SK-N-SH (cell line): ENCODE data around the gene MB21D2. TPM values are rescaled to one million over a fixed set of nuclear protein-coding genes. Genes with fewer than 3 reads are reported as not detected.
A peak's percentile ranks its signal among the peaks of the same experiment; 100 is the strongest.

Experiments
- CTCF ChIA-PET: fragments of 300-600, 350-600 bp; formaldehyde crosslinking; extraction: SDS; loops from one replicate; lab custom pipeline; 2021; lab: Yijun Ruan, JAX
- POLR2A ChIA-PET: fragments of 350-600 bp; sonication (Branson Sonifier 250); formaldehyde crosslinking; extraction: SDS; loops from one replicate; lab custom pipeline; 2020; ENCODE audit warnings: antibody characterized with exemption, inconsistent platforms; lab: Yijun Ruan, JAX
- DNase-seq: peaks from one replicate; pipeline ENCODE4 v3.0.0; 2012
- H2AFZ ChIP-seq: fragments of 200-600 bp; sonication (generic); 2 replicates; pipeline ENCODE4 v1.8.1; 2016; ENCODE audit warnings: antibody characterized with exemption, mild to moderate bottlenecking, low read depth
- H3F3A ChIP-seq: fragments of 200-600 bp; sonication (generic); replicated peaks from 2 replicates; pipeline ENCODE3; 2016; ENCODE audit warnings: antibody characterized with exemption, mild to moderate bottlenecking; ENCODE audit not compliant: insufficient read depth
- H3K27ac ChIP-seq, 2 experiments: fragments of 200-500 bp in 1 of 2; fragments of 200-600 bp in 1 of 2; sonication (Bioruptor generic) in 1 of 2; sonication (generic), shearing (Covaris generic) in 1 of 2; 2 replicates each; pipeline versions ENCODE4 v1.5.1 to v1.6.1; 2014 to 2016; ENCODE audit warnings: low read depth in 2 of 2, inconsistent platforms in 1 of 2, low read length in 1 of 2, mild to moderate bottlenecking in 1 of 2, mixed read lengths in 1 of 2
- H3K27me3 ChIP-seq: fragments of 200-600 bp; sonication (generic), shearing (Covaris generic); 2 replicates; pipeline ENCODE4 v1.6.1; 2016; ENCODE audit warnings: mixed run types; ENCODE audit not compliant: insufficient read depth
- H3K36me3 ChIP-seq, 2 experiments: fragments of 200-500 bp in 1 of 2; fragments of 200-600 bp in 1 of 2; sonication (Bioruptor generic) in 1 of 2; sonication (generic) in 1 of 2; replicated peaks in 1 of 2; 2 replicates each; pipeline versions ENCODE3 to v1.5.1; 2014 to 2016; ENCODE audit warnings: low read length in 1 of 2, mild to moderate bottlenecking in 1 of 2; ENCODE audit not compliant: insufficient read depth in 2 of 2, control insufficient read depth in 1 of 2
- H3K4me1 ChIP-seq, 2 experiments: fragments of 200-500 bp in 1 of 2; fragments of 200-600 bp in 1 of 2; sonication (Bioruptor generic) in 1 of 2; sonication (generic), shearing (Covaris generic) in 1 of 2; 2 replicates each; pipeline versions ENCODE4 v1.5.1 to v1.6.1; 2014 to 2016; ENCODE audit warnings: low read depth in 1 of 2, low read length in 1 of 2, mixed run types in 1 of 2; ENCODE audit not compliant: insufficient read depth in 2 of 2, control insufficient read depth in 1 of 2
- H3K4me2 ChIP-seq: fragments of 200-600 bp; sonication (generic), shearing (Covaris generic); 2 replicates; pipeline ENCODE4 v1.6.1; 2017; ENCODE audit warnings: mixed run types
- H3K4me3 ChIP-seq, 2 experiments: fragments of 200-500 bp in 1 of 2; fragments of 200-600 bp in 1 of 2; sonication (Bioruptor generic) in 1 of 2; sonication (generic), shearing (Covaris generic) in 1 of 2; 2 replicates each; pipeline versions ENCODE4 v1.5.1 to v1.8.1; 2014 to 2016; ENCODE audit warnings: low read depth in 2 of 2, inconsistent platforms in 1 of 2, low read length in 1 of 2, mild to moderate bottlenecking in 1 of 2, mixed read lengths in 1 of 2, moderate library complexity in 1 of 2
- H3K79me2 ChIP-seq: fragments of 200-600 bp; sonication (generic); 2 replicates; pipeline ENCODE4 v1.8.1; 2017; ENCODE audit warnings: mild to moderate bottlenecking; ENCODE audit not compliant: insufficient read depth
- H3K9ac ChIP-seq: fragments of 200-600 bp; sonication (generic); 2 replicates; pipeline ENCODE4 v1.6.1; 2017; ENCODE audit warnings: mixed run types
- H3K9me2 ChIP-seq: fragments of 200-600 bp; sonication (generic); 2 replicates; pipeline ENCODE4 v1.6.1; 2017; ENCODE audit warnings: mixed run types
- H3K9me3 ChIP-seq: fragments of 200-600 bp; sonication (generic); 2 replicates; pipeline ENCODE4 v1.6.1; 2017; ENCODE audit warnings: mixed run types, mild to moderate bottlenecking, moderate library complexity
- H4K20me1 ChIP-seq: fragments of 200-600 bp; sonication (generic); 2 replicates; pipeline ENCODE4 v1.6.1; 2017; ENCODE audit warnings: mild to moderate bottlenecking, mixed run types; ENCODE audit not compliant: insufficient read depth
- FOSL2 ChIP-seq: IDR thresholded peaks from 2 replicates; pipeline ENCODE4 v1.4.0; 2012; ENCODE audit warnings: low read depth, mild to moderate bottlenecking, moderate library complexity, borderline replicate concordance
- GABPA ChIP-seq: IDR thresholded peaks from 2 replicates; pipeline ENCODE4 v1.4.0; 2012; ENCODE audit warnings: low read depth, mild to moderate bottlenecking
- MEF2A ChIP-seq: IDR thresholded peaks from 2 replicates; pipeline ENCODE4 v1.4.0; 2012; ENCODE audit warnings: low read depth, borderline replicate concordance
- NFIC ChIP-seq: IDR thresholded peaks from 2 replicates; pipeline ENCODE4 v1.4.0; 2012; ENCODE audit warnings: borderline replicate concordance
- RCOR1 ChIP-seq: fragments of 150-350 bp; IDR thresholded peaks from 2 replicates; pipeline ENCODE4 v1.6.1; 2017; ENCODE audit warnings: antibody characterized with exemption, low read length
- REST ChIP-seq: IDR thresholded peaks from 2 replicates; pipeline ENCODE4 v1.6.1; 2012; ENCODE audit warnings: mild to moderate bottlenecking, low read depth, low read length, moderate library complexity
- RFX5 ChIP-seq: IDR thresholded peaks from 2 replicates; pipeline ENCODE4 v1.6.1; 2012; ENCODE audit warnings: mild to moderate bottlenecking, improper control_type of control experiment, low read length
- RXRA ChIP-seq: IDR thresholded peaks from 2 replicates; pipeline ENCODE4 v1.4.0; 2012; ENCODE audit warnings: low read depth, mild to moderate bottlenecking, borderline replicate concordance
- SMC3 ChIP-seq: IDR thresholded peaks from 2 replicates; pipeline ENCODE4 v1.6.1; 2012; ENCODE audit warnings: low read depth, low read length, improper control_type of control experiment
- YY1 ChIP-seq: IDR thresholded peaks from 2 replicates; pipeline ENCODE4 v1.4.0; 2012; ENCODE audit warnings: low read depth, mild to moderate bottlenecking
- ZBTB33 ChIP-seq: IDR thresholded peaks from 2 replicates; pipeline ENCODE4 v1.4.0; 2012; ENCODE audit warnings: low read depth, borderline replicate concordance
- WGBS: methylation state at CpG from one replicate; pipeline ENCODE4 v1.1.6; 2017; ENCODE audit warnings: low lambda C conversion rate; 5-methylcytosine and 5-hydroxymethylcytosine counted together
- polyA plus RNA-seq, 3 experiments: library from polyadenylated mRNA; depleted of rRNA; stranded (reverse); fragments of >200 nt; gene quantifications; 2 replicates each; pipeline ENCODE4 v1.2.3, GENCODE V29; 2012

MB21D2 gene
- polyA plus RNA-seq, 1 of the 3 experiments (the other 2 are of a cell fraction) = 12.7 TPM

- TF ChIP-seq RXRA = no peak
- TF ChIP-seq MEF2A = no peak
Measured at GRCh38 chr3:192890347-192891335, 27.0 kb downstream of the MB21D2 start (continued).

GRCh38 chr3:192889679-192890078 is 28.0 kb downstream of the MB21D2 start:
- peaks cover 81% of the 10 kb centered on the region for H3K79me2 ChIP-seq
- peaks cover 8 to 60% of the 10 kb centered on the region in 2 experiments for H3K4me1 ChIP-seq
- POLR2A ChIA-PET = interaction anchor here (0.7 kb wide), 1 partner anchor 89 kb away, joined by 3 read pairs; no protein-coding TSS in a partner anchor

More at GRCh38 chr3:192889679-192890078, 28.0 kb downstream of the MB21D2 start:
- Histone ChIP-seq H3K4me3 (no peak overlapping the region), H3F3A (peaks cover 54% of the 10 kb centered on the region), H2AFZ (no peak overlapping the region), H4K20me1 (no peaks in the 10 kb centered on the region), H3K9me3 (no peaks in the 10 kb centered on the region), H3K27me3 (no peaks in the 10 kb centered on the region), H3K9me2 (no peaks in the 10 kb centered on the region), H3K9ac (peak overlapping the region; percentile 65), H3K4me2 (peak overlapping the region; percentile 68), H3K27ac (peak overlapping the region; percentile 74 to 90; a peak in 3 of 4 replicates), H3K36me3 (no peaks in the 10 kb centered on the region)
- CTCF ChIA-PET = interaction anchor here (0.8 to 1.4 kb wide), 4 partner anchors 10 to 151 kb away, joined by 3 to 4 read pairs (median 4); no protein-coding TSS in a partner anchor
- DNase-seq = no peak
- 35% methylated on average over 3 of the region's 3 CpGs for WGBS
- TF ChIP-seq SMC3 = no peak
- no peak for TF ChIP-seq REST
- no peak for TF ChIP-seq YY1
- no peak for TF ChIP-seq NFIC
- no peak for TF ChIP-seq ZBTB33
- no peak for TF ChIP-seq GABPA
- no peak for TF ChIP-seq RFX5
- TF ChIP-seq RCOR1 = no peak
- TF ChIP-seq FOSL2 = no peak
